Thyroid gland (tissue), 4 donors: ENCODE data around the gene AFF2.

Source experiments
- CTCF ChIP-seq, 6 experiments: fragments of 200-600 bp in 3 of 6; fragments of 450-650 bp in 3 of 6; sonication (generic) in 3 of 6; IDR thresholded peaks; one replicate each; pipeline ENCODE4 v1.5.1; 2016 to 2019; ENCODE audit warnings: antibody characterized with exemption in 6 of 6, mild to moderate bottlenecking in 2 of 6, inconsistent platforms in 1 of 6, moderate library complexity in 1 of 6
- POLR2A ChIP-seq, 2 donors: fragments of 450-650 bp; IDR thresholded peaks; one replicate each; pipeline ENCODE4 v1.6.1; 2017; ENCODE audit warnings: antibody characterized with exemption in 2 of 2, mild to moderate bottlenecking in 2 of 2, moderate library complexity in 1 of 2

GRCh38 chrX:148670277-148670676, 169.9 kb downstream of the AFF2 start:
- TF ChIP-seq CTCF (IDR thresholded peaks at IDR 0.05) (no peak), POLR2A (IDR thresholded peaks at IDR 0.05) (no peak)
